HCT116 (cell line): Measurements from ENCODE around the gene FAM98C. TPM values are rescaled to one million over a fixed set of nuclear protein-coding genes. Genes with fewer than 3 reads are reported as not detected.

Experiments used
- ATAC-seq: fragments of 200-7000 bp; cut with Tn5 transposase; 2 replicates; pipeline ENCODE4 v1.9.1; 2020; ENCODE audit warnings: mild to moderate bottlenecking, moderate library complexity
- BruUV-seq: library from RNA; stranded (reverse); fragments of 400-500 nt; replicated peaks from 2 replicates; lab custom pipeline; 2021; lab: Mats Ljungman, UMichigan
- CTCF ChIA-PET: fragments of 300-600 bp; sonication (Branson Sonifier 250); formaldehyde crosslinking; loops from one replicate; lab custom pipeline; 2021; ENCODE audit warnings: antibody characterized with exemption; lab: Charles Lee
- POLR2A ChIA-PET: fragments of 300-600, 350-600 bp; sonication (Branson Sonifier 250); formaldehyde crosslinking; loops from one replicate; lab custom pipeline; 2021; ENCODE audit warnings: antibody characterized with exemption; lab: Charles Lee
- RAD21 ChIA-PET, 2 experiments: fragments of 300-600 bp; sonication (Branson Sonifier 250); formaldehyde crosslinking; loops; one replicate each; lab custom pipeline; 2023; ENCODE audit warnings: low total read pairs in 2 of 2; ENCODE audit not compliant: uncharacterized antibody in 2 of 2, unreplicated experiment in 2 of 2, low non-redundant PET in 1 of 2; lab: Charles Lee
- DNase-seq: peaks from one replicate; pipeline ENCODE4 v3.0.0-alpha.2; 2010; ENCODE audit warnings: low read depth, low spot score
- H2AFZ ChIP-seq: fragments of 200-600 bp; shearing (Covaris generic), sonication (generic); 2 replicates; pipeline ENCODE4 v1.6.1; 2017; ENCODE audit warnings: low read depth, mixed run types, mixed read lengths, antibody characterized with exemption, low read length; ENCODE audit not compliant: poor library complexity, severe bottlenecking
- H3K27ac ChIP-seq: 2 replicates; pipeline ENCODE4 v1.5.1; 2012; ENCODE audit warnings: low read depth, low read length
- H3K27me3 ChIP-seq: fragments of 200-600 bp; sonication (generic); 2 replicates; pipeline ENCODE4 v1.6.1; 2016; ENCODE audit warnings: mixed run types, low read length, mixed read lengths; ENCODE audit not compliant: insufficient read depth
- H3K36me3 ChIP-seq, 2 experiments: fragments of 200-500 bp in 1 of 2; fragments of 200-600 bp in 1 of 2; sonication (Bioruptor generic) in 1 of 2; sonication (generic) in 1 of 2; 2 replicates each; pipeline versions ENCODE4 v1.5.1 to v1.6.1; 2014 to 2016; ENCODE audit warnings: low read length in 2 of 2, inconsistent platforms in 1 of 2, mixed read lengths in 1 of 2, mixed run types in 1 of 2; ENCODE audit not compliant: insufficient read depth in 2 of 2, control insufficient read depth in 1 of 2
- H3K4me1 ChIP-seq, 2 experiments: fragments of 200-600 bp in 1 of 2; sonication (generic) in 1 of 2; 2 replicates each; pipeline versions ENCODE4 v1.5.1 to v1.6.1; 2012 to 2017; ENCODE audit warnings: low read length in 2 of 2, inconsistent platforms in 1 of 2, mild to moderate bottlenecking in 1 of 2, mixed read lengths in 1 of 2, mixed run types in 1 of 2, moderate library complexity in 1 of 2; ENCODE audit not compliant: insufficient read depth in 2 of 2, control insufficient read depth in 1 of 2
- H3K4me2 ChIP-seq: fragments of 200-600 bp; sonication (generic); 2 replicates; pipeline ENCODE4 v1.6.1; 2017; ENCODE audit warnings: mixed run types, low read length, mixed read lengths
- H3K4me3 ChIP-seq, 2 experiments: fragments of 200-600 bp in 1 of 2; sonication (generic) in 1 of 2; replicated peaks in 1 of 2; 2 replicates each; pipeline ENCODE4 v1.5.1; 2011 to 2016; ENCODE audit warnings: low read length in 2 of 2, control low read depth in 1 of 2, low read depth in 1 of 2, mild to moderate bottlenecking in 1 of 2, mixed read lengths in 1 of 2, mixed run types in 1 of 2
- H3K79me2 ChIP-seq: fragments of 200-600 bp; sonication (generic); 2 replicates; pipeline ENCODE4 v1.6.1; 2017; ENCODE audit warnings: mild to moderate bottlenecking, mixed run types, low read length, moderate library complexity, mixed read lengths; ENCODE audit not compliant: insufficient read depth
- H3K9ac ChIP-seq: fragments of 200-600 bp; sonication (generic); 2 replicates; pipeline ENCODE4 v1.6.1; 2016; ENCODE audit warnings: low read length, mixed read lengths
- H3K9me2 ChIP-seq: fragments of 200-600 bp; sonication (generic), shearing (Covaris generic); 2 replicates; pipeline ENCODE4 v1.6.1; 2017; ENCODE audit warnings: mixed run types, mild to moderate bottlenecking, moderate library complexity; ENCODE audit not compliant: insufficient read depth
- H3K9me3 ChIP-seq, 2 experiments: fragments of 200-500 bp in 1 of 2; fragments of 200-600 bp in 1 of 2; sonication (Bioruptor generic) in 1 of 2; sonication (generic) in 1 of 2; 2 replicates each; pipeline ENCODE4 v1.6.1; 2014 to 2017; ENCODE audit warnings: low read length in 2 of 2, mixed read lengths in 2 of 2, inconsistent platforms in 1 of 2, low read depth in 1 of 2, mild to moderate bottlenecking in 1 of 2, mixed run types in 1 of 2, moderate library complexity in 1 of 2; ENCODE audit not compliant: control insufficient read depth in 1 of 2, insufficient read depth in 1 of 2
- H4K20me1 ChIP-seq: fragments of 200-600 bp; sonication (generic), shearing (Covaris generic); 2 replicates; pipeline ENCODE4 v1.6.1; 2017; ENCODE audit warnings: mixed run types, mild to moderate bottlenecking, moderate library complexity; ENCODE audit not compliant: insufficient read depth
- ATF3 ChIP-seq: IDR thresholded peaks from 2 replicates; pipeline ENCODE4 v1.6.1; 2012
- CBX3 ChIP-seq: IDR thresholded peaks from 2 replicates; pipeline ENCODE4 v1.6.1; 2012; ENCODE audit warnings: low read depth
- CEBPB ChIP-seq: IDR thresholded peaks from 2 replicates; pipeline ENCODE4 v1.6.1; 2012; ENCODE audit warnings: low read depth
- EZH2 ChIP-seq: fragments of 200-600 bp; sonication (generic); IDR thresholded peaks from 2 replicates; pipeline ENCODE4 v1.6.1; 2017; ENCODE audit warnings: antibody characterized with exemption, mixed run types
- EZH2phosphoT487 ChIP-seq: fragments of 200-600 bp; IDR thresholded peaks from 2 replicates; pipeline ENCODE4 v1.6.1; 2018; ENCODE audit warnings: antibody characterized with exemption, borderline replicate concordance
- FOSL1 ChIP-seq: IDR thresholded peaks from 2 replicates; pipeline ENCODE4 v1.6.1; 2012; ENCODE audit warnings: low read depth
- JUND ChIP-seq: IDR thresholded peaks from 2 replicates; pipeline ENCODE4 v1.6.1; 2012
- MAX ChIP-seq: IDR thresholded peaks from 2 replicates; pipeline ENCODE4 v1.6.1; 2012
- POLR2A ChIP-seq: IDR thresholded peaks from 2 replicates; pipeline ENCODE4 v1.7.0; 2011; ENCODE audit warnings: borderline replicate concordance; ENCODE audit not compliant: insufficient read depth, insufficient read length; ENCODE audit errors: extremely low read depth
- POLR2AphosphoS5 ChIP-seq: IDR thresholded peaks from 2 replicates; pipeline ENCODE4 v1.6.1; 2011; ENCODE audit warnings: mild to moderate bottlenecking, low read depth, low read length, moderate library complexity
- RAD21 ChIP-seq: IDR thresholded peaks from 2 replicates; pipeline ENCODE4 v1.6.1; 2012; ENCODE audit warnings: low read depth, mild to moderate bottlenecking
- REST ChIP-seq: IDR thresholded peaks from 2 replicates; pipeline ENCODE4 v1.6.1; 2012; ENCODE audit warnings: low read depth
- SIN3A ChIP-seq: IDR thresholded peaks from 2 replicates; pipeline ENCODE4 v1.6.1; 2012; ENCODE audit warnings: low read depth
- SP1 ChIP-seq: IDR thresholded peaks from 2 replicates; pipeline ENCODE4 v1.6.1; 2012; ENCODE audit warnings: low read depth
- TCF7L2 ChIP-seq: IDR thresholded peaks from 2 replicates; pipeline ENCODE4 v1.7.0; 2011; ENCODE audit warnings: borderline replicate concordance, inconsistent platforms; ENCODE audit not compliant: insufficient read depth, insufficient read length; ENCODE audit errors: extremely low read depth
- YY1 ChIP-seq: IDR thresholded peaks from 2 replicates; pipeline ENCODE4 v1.6.1; 2011; ENCODE audit warnings: low read length, low read depth, moderate library complexity, mild to moderate bottlenecking; ENCODE audit not compliant: insufficient replicate concordance; ENCODE audit errors: extremely low read depth
- ZBTB33 ChIP-seq: IDR thresholded peaks from 2 replicates; pipeline ENCODE4 v1.6.1; 2011; ENCODE audit warnings: mild to moderate bottlenecking, low read length, moderate library complexity; ENCODE audit not compliant: insufficient replicate concordance; ENCODE audit errors: extremely low read depth
- ZFX ChIP-seq: fragments of 450-650 bp; IDR thresholded peaks from 2 replicates; pipeline ENCODE4 v1.6.1; 2017
- ZNF274 ChIP-seq: fragments of 200-500 bp; sonication (Bioruptor generic); IDR thresholded peaks from 2 replicates; pipeline ENCODE4 v1.6.1; 2014; ENCODE audit warnings: mild to moderate bottlenecking, low read depth, low read length, inconsistent platforms
- intact Hi-C: fragments of 100-400 bp; cut with micrococcal nuclease; formaldehyde crosslinking; loops from 2 replicates; pipeline ENCODE4 v1.10.0; 2022
- total RNA-seq: library from RNA; stranded (reverse); gene quantifications from one replicate; pipeline ENCODE4 v1.2.1, GENCODE V29; 2021; ENCODE audit not compliant: unreplicated experiment

Gene FAM98C
- total RNA-seq, 1 experiment from 2014 or later: 33.8 TPM

- H3K9ac ChIP-seq: no peak overlapping the region
Measured at GRCh38 chr19:38376576-38376975, 26.3 kb upstream of the FAM98C start.

More at GRCh38 chr19:38376576-38376975, 26.3 kb upstream of the FAM98C start:
- peaks cover 30 to 31% of the 10 kb centered on the region in 2 experiments for H3K36me3 ChIP-seq
- H3K79me2 ChIP-seq: peaks cover 51% of the 10 kb centered on the region
- peak overlapping the region; percentile 92 for H3K4me2 ChIP-seq
- H2AFZ ChIP-seq: no peak overlapping the region
- POLR2A ChIA-PET: interaction anchor here (5.6 kb wide), 1 partner anchor 11 kb away, joined by 44 read pairs; the partner anchor contains the start of genes GGN and SPRED3
- DNase-seq (no peak), ATAC-seq (no peak)
- H3K4me1 ChIP-seq: peaks cover 11 to 23% of the 10 kb centered on the region in 2 experiments
- no peaks in the 10 kb centered on the region for H3K9me2 ChIP-seq
- no peak for TF ChIP-seq POLR2AphosphoS5
- TF ChIP-seq YY1: no peak
- TF ChIP-seq CEBPB: no peak
- TF ChIP-seq RAD21: no peak
- no peak for TF ChIP-seq JUND
- no peak for TF ChIP-seq REST
- TF ChIP-seq EZH2: no peak
- TF ChIP-seq ZNF274: no peak
- no peak for TF ChIP-seq SP1
- no peak for TF ChIP-seq SIN3A
- no peak for TF ChIP-seq CBX3
- TF ChIP-seq POLR2A: no peak
- TF ChIP-seq ZBTB33: no peak
- no peak for TF ChIP-seq FOSL1
- TF ChIP-seq TCF7L2: no peak
- TF ChIP-seq ATF3: no peak
- TF ChIP-seq MAX: no peak
- no peak for TF ChIP-seq ZFX
- no peak for TF ChIP-seq EZH2phosphoT487
- no peaks in the 10 kb centered on the region for H3K27me3 ChIP-seq
- no TSS peak for BruUV-seq
- intact Hi-C loops: no loop called here
- H4K20me1 ChIP-seq: no peaks in the 10 kb centered on the region
- RAD21 ChIA-PET: no interaction called here
- H3K4me3 ChIP-seq: no peak overlapping the region
- H3K9me3 ChIP-seq: no peaks in the 10 kb centered on the region
- peak overlapping the region; percentile 10; the same call in 1 of the 2 replicates for H3K27ac ChIP-seq
- CTCF ChIA-PET: interaction anchor here (0.8 kb wide), 1 partner anchor 142 kb away, joined by 3 read pairs; no protein-coding TSS in a partner anchor
